ENCODE data around the gene CDK5RAP2.
"Not testable (repeated sequence)": the region's sequence is repeated elsewhere in the genome, so short reads cannot be mapped to it uniquely, and the experiment has no call there.

The CDK5RAP2 gene

GRCh38 chr9:120556775-120557174, 23.2 kb downstream of the CDK5RAP2 start:
- TF ChIP-seq JUND (IDR thresholded peaks at IDR 0.05; ENCODE audit: low read depth), result no peak
- DNase-seq (ENCODE audit: low read depth in 1 of 2, low spot score in 1 of 2), result no peak
- in situ Hi-C loops (cut with HindIII; ENCODE audit: low pct_unique_long_range_greater_than_20kb, low sequenced_read_pairs), result no loop called here

GRCh38 chr9:120555839-120556238, 24.1 kb downstream of the CDK5RAP2 start:
- TF ChIP-seq JUND (IDR thresholded peaks at IDR 0.05; ENCODE audit: low read depth), result no peak
- in situ Hi-C loops (cut with HindIII; ENCODE audit: low pct_unique_long_range_greater_than_20kb, low sequenced_read_pairs), result no loop called here
- DNase-seq (ENCODE audit: low read depth in 1 of 2, low spot score in 1 of 2), result no peak

GRCh38 chr9:120552210-120552704, 27.7 kb downstream of the CDK5RAP2 start:
- in situ Hi-C loops (cut with HindIII; ENCODE audit: low pct_unique_long_range_greater_than_20kb, low sequenced_read_pairs); DNase-seq (ENCODE audit: low read depth in 1 of 2, low spot score in 1 of 2): not testable (repeated sequence)

GRCh38 chr9:120545701-120546550, 34.0 kb downstream of the CDK5RAP2 start:
- TF ChIP-seq JUND (IDR thresholded peaks at IDR 0.05; ENCODE audit: low read depth), result no peak
- in situ Hi-C loops (cut with HindIII; ENCODE audit: low pct_unique_long_range_greater_than_20kb, low sequenced_read_pairs), result no loop called here

GRCh38 chr9:120544441-120544840, 35.5 kb downstream of the CDK5RAP2 start:
- TF ChIP-seq JUND (IDR thresholded peaks at IDR 0.05; ENCODE audit: low read depth), result no peak
- in situ Hi-C loops (cut with HindIII; ENCODE audit: low pct_unique_long_range_greater_than_20kb, low sequenced_read_pairs), result no loop called here
- DNase-seq (ENCODE audit: low read depth in 1 of 2, low spot score in 1 of 2), result no peak

More at GRCh38 chr9:120545701-120546550, 34.0 kb downstream of the CDK5RAP2 start:
- DNase-seq (ENCODE audit: low read depth in 1 of 2, low spot score in 1 of 2), result no peak

GRCh38 chr9:120542701-120543490, 37.1 kb downstream of the CDK5RAP2 start:
- no peak for DNase-seq (ENCODE audit: low read depth in 1 of 2, low spot score in 1 of 2)
- in situ Hi-C loops (cut with HindIII; ENCODE audit: low pct_unique_long_range_greater_than_20kb, low sequenced_read_pairs), result no loop called here
- no peak for TF ChIP-seq JUND (IDR thresholded peaks at IDR 0.05; ENCODE audit: low read depth)

- in situ Hi-C loops (cut with HindIII; ENCODE audit: low pct_unique_long_range_greater_than_20kb, low sequenced_read_pairs), result no loop called here
- no peak for TF ChIP-seq JUND (IDR thresholded peaks at IDR 0.05; ENCODE audit: low read depth)
- DNase-seq (ENCODE audit: low read depth in 1 of 2, low spot score in 1 of 2), result no peak
These were observed 38.0 kb downstream of the CDK5RAP2 start for GRCh38 chr9:120541921-120542320.

GRCh38 chr9:120539951-120540350, 40.0 kb downstream of the CDK5RAP2 start:
- TF ChIP-seq JUND (IDR thresholded peaks at IDR 0.05; ENCODE audit: low read depth), result no peak
- in situ Hi-C loops (cut with HindIII; ENCODE audit: low pct_unique_long_range_greater_than_20kb, low sequenced_read_pairs), result no loop called here
- DNase-seq (ENCODE audit: low read depth in 1 of 2, low spot score in 1 of 2), result no peak

GRCh38 chr9:120538339-120538738, 41.6 kb downstream of the CDK5RAP2 start:
- no peak for DNase-seq (ENCODE audit: low read depth in 1 of 2, low spot score in 1 of 2)
- TF ChIP-seq JUND (IDR thresholded peaks at IDR 0.05; ENCODE audit: low read depth), result no peak
- in situ Hi-C loops (cut with HindIII; ENCODE audit: low pct_unique_long_range_greater_than_20kb, low sequenced_read_pairs), result no loop called here

- in situ Hi-C loops (cut with HindIII; ENCODE audit: low pct_unique_long_range_greater_than_20kb, low sequenced_read_pairs), result no loop called here
- no peak for DNase-seq (ENCODE audit: low read depth in 1 of 2, low spot score in 1 of 2)
- no peak for TF ChIP-seq JUND (IDR thresholded peaks at IDR 0.05; ENCODE audit: low read depth)
These were observed 42.9 kb downstream of the CDK5RAP2 start for GRCh38 chr9:120536949-120537640.

- no peak for DNase-seq (ENCODE audit: low read depth in 1 of 2, low spot score in 1 of 2)
- in situ Hi-C loops (cut with HindIII; ENCODE audit: low pct_unique_long_range_greater_than_20kb, low sequenced_read_pairs), result no loop called here
- TF ChIP-seq JUND (IDR thresholded peaks at IDR 0.05; ENCODE audit: low read depth), result no peak
These were observed 43.9 kb downstream of the CDK5RAP2 start for GRCh38 chr9:120536094-120536493.

- no peak for TF ChIP-seq JUND (IDR thresholded peaks at IDR 0.05; ENCODE audit: low read depth)
- in situ Hi-C loops (cut with HindIII; ENCODE audit: low pct_unique_long_range_greater_than_20kb, low sequenced_read_pairs), result no loop called here
- DNase-seq (ENCODE audit: low read depth in 1 of 2, low spot score in 1 of 2), result no peak
These were observed 45.7 kb downstream of the CDK5RAP2 start for GRCh38 chr9:120534266-120534665.
